Astrocyte (in vitro differentiated cells and primary cell): ENCODE measurements around the gene GOLPH3. TPM values are rescaled to one million over a fixed set of nuclear protein-coding genes. Genes with fewer than 3 reads are reported as not detected.

Source experiments
- DNase-seq: peaks from one replicate; pipeline ENCODE4 v3.0.0-alpha.2; 2010; ENCODE audit warnings: low read depth
- FAIRE-seq: peaks from 2 replicates; lab custom pipeline; 2011; peaks lifted over from hg19 to GRCh38; lab: Jason Lieb, UNC
- H2AFZ ChIP-seq: 2 replicates; pipeline ENCODE4 v1.6.0; 2012; ENCODE audit warnings: low read depth, low read length, inconsistent platforms
- H3K27ac ChIP-seq: 2 replicates; pipeline ENCODE4 v1.5.1; 2011; ENCODE audit warnings: low read depth, low read length, inconsistent platforms
- H3K27me3 ChIP-seq: 2 replicates; pipeline ENCODE4 v1.6.0; 2011; ENCODE audit warnings: low read length, inconsistent platforms; ENCODE audit not compliant: insufficient read depth
- H3K36me3 ChIP-seq: 2 replicates; pipeline ENCODE4 v1.5.1; 2011; ENCODE audit warnings: low read length, inconsistent platforms; ENCODE audit not compliant: insufficient read depth
- H3K4me1 ChIP-seq: 2 replicates; pipeline ENCODE4 v1.5.1; 2011; ENCODE audit warnings: low read length, inconsistent platforms; ENCODE audit not compliant: insufficient read depth
- H3K4me2 ChIP-seq: 2 replicates; pipeline ENCODE4 v1.6.0; 2012; ENCODE audit warnings: low read length, inconsistent platforms
- H3K4me3 ChIP-seq: 2 replicates; pipeline ENCODE4 v1.5.1; 2011; ENCODE audit warnings: low read depth, mild to moderate bottlenecking, low read length, inconsistent platforms; ENCODE audit not compliant: insufficient read depth
- H3K79me2 ChIP-seq: 2 replicates; pipeline ENCODE4 v1.6.0; 2012; ENCODE audit warnings: mild to moderate bottlenecking, low read length, inconsistent platforms; ENCODE audit not compliant: insufficient read depth
- H3K9ac ChIP-seq: 2 replicates; pipeline ENCODE4 v1.6.0; 2012; ENCODE audit warnings: mild to moderate bottlenecking, low read length, inconsistent platforms
- H3K9me3 ChIP-seq: 2 replicates; pipeline ENCODE4 v1.5.1; 2012; ENCODE audit warnings: low read depth, mild to moderate bottlenecking, low read length, inconsistent platforms; ENCODE audit not compliant: insufficient read depth
- H4K20me1 ChIP-seq: 2 replicates; pipeline ENCODE4 v1.6.0; 2012; ENCODE audit warnings: low read length, inconsistent platforms; ENCODE audit not compliant: insufficient read depth
- H3K27ac Mint-ChIP-seq: one replicate; pipeline ENCODE4 v1.8.0; 2021; ENCODE audit warnings: mild to moderate bottlenecking, mixed read lengths; ENCODE audit not compliant: unreplicated experiment
- H3K27me3 Mint-ChIP-seq: one replicate; pipeline ENCODE4 v1.8.0; 2021; ENCODE audit warnings: low read depth, mixed read lengths; ENCODE audit not compliant: unreplicated experiment
- H3K36me3 Mint-ChIP-seq: one replicate; pipeline ENCODE4 v1.8.0; 2021; ENCODE audit warnings: low read depth, mixed read lengths; ENCODE audit not compliant: unreplicated experiment
- H3K4me1 Mint-ChIP-seq: one replicate; pipeline ENCODE4 v1.8.0; 2021; ENCODE audit warnings: low read depth, mixed read lengths; ENCODE audit not compliant: unreplicated experiment
- H3K4me3 Mint-ChIP-seq: one replicate; pipeline ENCODE4 v1.8.0; 2021; ENCODE audit warnings: mild to moderate bottlenecking, moderate library complexity, mixed read lengths; ENCODE audit not compliant: unreplicated experiment
- H3K9me3 Mint-ChIP-seq: one replicate; pipeline ENCODE4 v1.8.0; 2021; ENCODE audit warnings: mild to moderate bottlenecking, mixed read lengths; ENCODE audit not compliant: unreplicated experiment
- EZH2 ChIP-seq: IDR thresholded peaks from 2 replicates; pipeline ENCODE4 v1.6.1; 2012; ENCODE audit warnings: mild to moderate bottlenecking, low read length, inconsistent platforms; ENCODE audit not compliant: insufficient read depth
- total RNA-seq: library from RNA; stranded (reverse); gene quantifications from 2 replicates; pipeline ENCODE4 v1.2.1, GENCODE V29; 2021
- TF ChIP-seq, protein P1 (sequence below): IDR thresholded peaks from 2 replicates; pipeline ENCODE4 v1.5.1; 2011; ENCODE audit warnings: low read depth, mild to moderate bottlenecking, inconsistent platforms, low read length, moderate library complexity; ENCODE audit not compliant: insufficient read depth

Gene GOLPH3
- total RNA-seq, 1 donor from 2014 or later: 114 TPM

GRCh38 chr5:32088214-32088613 is 85.9 kb downstream of the GOLPH3 start:
- peaks cover 4% of the 10 kb centered on the region for H3K4me1 Mint-ChIP-seq

DNA sequence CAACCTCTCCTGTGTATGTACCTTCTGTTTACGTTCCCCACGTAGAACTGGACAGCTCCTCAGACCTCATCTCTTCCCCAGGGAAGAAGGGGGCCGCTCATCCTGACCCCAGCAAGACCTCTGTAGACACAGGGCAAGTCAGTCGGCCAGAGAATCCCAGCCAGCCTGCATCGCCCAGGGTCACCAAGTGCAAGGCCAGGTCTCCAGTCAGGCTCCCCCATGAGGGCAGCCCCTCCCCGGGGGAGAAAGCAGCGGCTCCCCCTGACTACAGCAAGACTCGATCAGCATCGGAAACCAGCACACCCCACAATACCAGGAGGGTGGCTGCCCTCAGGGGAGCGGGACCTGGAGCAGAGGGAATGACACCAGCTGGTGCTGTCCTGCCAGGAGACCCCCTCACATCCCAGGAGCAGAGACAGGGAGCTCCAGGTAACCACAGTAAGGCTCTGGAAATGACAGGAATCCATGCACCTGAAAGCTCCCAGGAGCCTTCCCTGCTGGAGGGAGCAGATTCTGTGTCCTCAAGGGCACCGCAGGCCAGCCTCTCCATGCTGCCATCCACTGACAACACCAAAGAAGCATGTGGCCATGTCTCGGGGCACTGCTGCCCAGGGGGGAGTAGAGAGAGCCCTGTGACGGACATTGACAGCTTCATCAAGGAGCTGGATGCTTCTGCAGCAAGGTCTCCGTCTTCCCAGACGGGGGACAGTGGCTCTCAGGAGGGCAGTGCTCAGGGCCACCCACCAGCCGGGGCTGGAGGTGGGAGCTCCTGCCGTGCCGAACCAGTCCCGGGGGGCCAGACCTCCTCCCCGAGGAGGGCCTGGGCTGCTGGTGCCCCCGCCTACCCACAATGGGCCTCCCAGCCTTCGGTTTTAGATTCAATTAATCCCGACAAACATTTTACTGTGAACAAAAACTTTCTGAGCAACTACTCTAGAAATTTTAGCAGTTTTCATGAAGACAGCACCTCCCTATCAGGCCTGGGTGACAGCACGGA is 86.7 kb downstream of the GOLPH3 start:
- no peak for FAIRE-seq
- H3K36me3 Mint-ChIP-seq: peaks cover 27% of the 10 kb centered on the region
- Histone ChIP-seq H3K9ac (no peak overlapping the region), H3K4me3 (no peak overlapping the region), H4K20me1 (no peaks in the 10 kb centered on the region), H2AFZ (no peak overlapping the region), H3K79me2 (no peaks in the 10 kb centered on the region), H3K4me1 (no peaks in the 10 kb centered on the region), H3K36me3 (no peaks in the 10 kb centered on the region), H3K4me2 (no peak overlapping the region), H3K27me3 (no peaks in the 10 kb centered on the region), H3K9me3 (no peaks in the 10 kb centered on the region), H3K27ac (no peak overlapping the region)
- no peak overlapping the region for H3K4me3 Mint-ChIP-seq
- no peak overlapping the region for H3K27ac Mint-ChIP-seq
- no peak for DNase-seq
- TF ChIP-seq EZH2: no peak
- TF ChIP-seq, protein P1, sequence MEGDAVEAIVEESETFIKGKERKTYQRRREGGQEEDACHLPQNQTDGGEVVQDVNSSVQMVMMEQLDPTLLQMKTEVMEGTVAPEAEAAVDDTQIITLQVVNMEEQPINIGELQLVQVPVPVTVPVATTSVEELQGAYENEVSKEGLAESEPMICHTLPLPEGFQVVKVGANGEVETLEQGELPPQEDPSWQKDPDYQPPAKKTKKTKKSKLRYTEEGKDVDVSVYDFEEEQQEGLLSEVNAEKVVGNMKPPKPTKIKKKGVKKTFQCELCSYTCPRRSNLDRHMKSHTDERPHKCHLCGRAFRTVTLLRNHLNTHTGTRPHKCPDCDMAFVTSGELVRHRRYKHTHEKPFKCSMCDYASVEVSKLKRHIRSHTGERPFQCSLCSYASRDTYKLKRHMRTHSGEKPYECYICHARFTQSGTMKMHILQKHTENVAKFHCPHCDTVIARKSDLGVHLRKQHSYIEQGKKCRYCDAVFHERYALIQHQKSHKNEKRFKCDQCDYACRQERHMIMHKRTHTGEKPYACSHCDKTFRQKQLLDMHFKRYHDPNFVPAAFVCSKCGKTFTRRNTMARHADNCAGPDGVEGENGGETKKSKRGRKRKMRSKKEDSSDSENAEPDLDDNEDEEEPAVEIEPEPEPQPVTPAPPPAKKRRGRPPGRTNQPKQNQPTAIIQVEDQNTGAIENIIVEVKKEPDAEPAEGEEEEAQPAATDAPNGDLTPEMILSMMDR: no peak
- no peaks in the 10 kb centered on the region for H3K4me1 Mint-ChIP-seq
- H3K9me3 Mint-ChIP-seq: no peaks in the 10 kb centered on the region
- H3K27me3 Mint-ChIP-seq: no peaks in the 10 kb centered on the region

More at GRCh38 chr5:32088214-32088613, 85.9 kb downstream of the GOLPH3 start:
- peaks cover 27% of the 10 kb centered on the region for H3K36me3 Mint-ChIP-seq
- H3K27ac Mint-ChIP-seq: no peak overlapping the region
- no peaks in the 10 kb centered on the region for H3K36me3 ChIP-seq
- H3K79me2 ChIP-seq: no peaks in the 10 kb centered on the region
- no peak overlapping the region for H3K4me3 Mint-ChIP-seq
- no peak for DNase-seq
- H3K27me3 ChIP-seq: no peaks in the 10 kb centered on the region
- no peaks in the 10 kb centered on the region for H3K9me3 ChIP-seq
- H3K4me3 ChIP-seq: no peak overlapping the region
- no peak for FAIRE-seq
- no peak overlapping the region for H3K27ac ChIP-seq
- H3K4me2 ChIP-seq: no peak overlapping the region
- no peak overlapping the region for H2AFZ ChIP-seq
- H3K9me3 Mint-ChIP-seq: no peaks in the 10 kb centered on the region
- no peaks in the 10 kb centered on the region for H4K20me1 ChIP-seq
- H3K27me3 Mint-ChIP-seq: no peaks in the 10 kb centered on the region
- TF ChIP-seq, protein P1: no peak
- TF ChIP-seq EZH2: no peak
- no peaks in the 10 kb centered on the region for H3K4me1 ChIP-seq
- no peak overlapping the region for H3K9ac ChIP-seq
